IPS-15b (cell line): ENCODE data around the gene GGCT.
"Not testable (repeated sequence)": the region's sequence is repeated elsewhere in the genome, so short reads cannot be mapped to it uniquely, and the experiment has no call there.

Experiments used
- H3K27me3 ChIP-seq: one replicate; pipeline ENCODE4 v1.6.1; 2013; ENCODE audit warnings: low read length; ENCODE audit not compliant: control insufficient read depth, insufficient read depth
- H3K36me3 ChIP-seq: one replicate; pipeline ENCODE4 v1.6.1; 2013; ENCODE audit warnings: low read length; ENCODE audit not compliant: control insufficient read depth, insufficient read depth
- H3K4me1 ChIP-seq: one replicate; pipeline ENCODE4 v1.6.1; 2013; ENCODE audit warnings: mild to moderate bottlenecking, low read length; ENCODE audit not compliant: control insufficient read depth, insufficient read depth
- H3K4me3 ChIP-seq: one replicate; pipeline ENCODE4 v1.5.1; 2013; ENCODE audit warnings: low read depth, low read length
- H3K9ac ChIP-seq: one replicate; pipeline ENCODE4 v1.6.1; 2013; ENCODE audit warnings: low read depth, mild to moderate bottlenecking, low read length
- H3K9me3 ChIP-seq: one replicate; pipeline ENCODE4 v1.6.1; 2013; ENCODE audit warnings: mild to moderate bottlenecking, low read length; ENCODE audit not compliant: control insufficient read depth, insufficient read depth

Gene GGCT

GRCh38 chr7:30504301-30505173 lies at the start of gene GGCT:
TSS of gene GGCT (minus strand) at chr7:30504829. CDS start at chr7:30504709, 120 bp downstream.
- H3K36me3 ChIP-seq = peaks cover 3% of the 10 kb centered on the region
- no peaks in the 10 kb centered on the region for H3K27me3 ChIP-seq
- H3K4me3 ChIP-seq = peak within 1 kb of the TSS; percentile 79
- peak within 1 kb of the TSS; percentile 85 for H3K9ac ChIP-seq
- no peaks in the 10 kb centered on the region for H3K9me3 ChIP-seq
- peaks cover 5% of the 10 kb centered on the region for H3K4me1 ChIP-seq

- H3K36me3 ChIP-seq = no peaks in the 10 kb centered on the region
- H3K9me3 ChIP-seq = no peaks in the 10 kb centered on the region
- no peak overlapping the region for H3K4me3 ChIP-seq
Measured at GRCh38 chr7:30553546-30553945, 48.9 kb upstream of the GGCT start.

GRCh38 chr7:30553141-30553540 lies 48.5 kb upstream of the GGCT start:
- Histone ChIP-seq H3K9me3 (no peaks in the 10 kb centered on the region), H3K4me3 (no peak overlapping the region), H3K9ac (no peak overlapping the region), H3K36me3 (no peaks in the 10 kb centered on the region), H3K27me3 (no peaks in the 10 kb centered on the region), H3K4me1 (peaks cover 14% of the 10 kb centered on the region)

More at GRCh38 chr7:30553546-30553945, 48.9 kb upstream of the GGCT start:
- Histone ChIP-seq H3K4me1 (peaks cover 13% of the 10 kb centered on the region), H3K9ac (no peak overlapping the region), H3K27me3 (no peaks in the 10 kb centered on the region)

- Histone ChIP-seq H3K9ac (no peak overlapping the region), H3K27me3 (no peaks in the 10 kb centered on the region), H3K4me1 (peaks cover 14% of the 10 kb centered on the region), H3K4me3 (no peak overlapping the region), H3K36me3 (no peaks in the 10 kb centered on the region), H3K9me3 (no peaks in the 10 kb centered on the region)
Measured at GRCh38 chr7:30552330-30552729, 47.7 kb upstream of the GGCT start.

GRCh38 chr7:30549931-30550493 lies 45.4 kb upstream of the GGCT start:
- no peaks in the 10 kb centered on the region for H3K27me3 ChIP-seq
- no peak overlapping the region for H3K9ac ChIP-seq
- no peaks in the 10 kb centered on the region for H3K36me3 ChIP-seq
- no peaks in the 10 kb centered on the region for H3K9me3 ChIP-seq
- no peak overlapping the region for H3K4me3 ChIP-seq
- peaks cover 10% of the 10 kb centered on the region for H3K4me1 ChIP-seq

GRCh38 chr7:30548845-30549244 lies 44.2 kb upstream of the GGCT start:
- H3K9ac ChIP-seq = no peak overlapping the region
- H3K9me3 ChIP-seq = no peaks in the 10 kb centered on the region
- H3K4me1 ChIP-seq = peaks cover 10% of the 10 kb centered on the region
- no peaks in the 10 kb centered on the region for H3K27me3 ChIP-seq
- H3K36me3 ChIP-seq = no peaks in the 10 kb centered on the region
- H3K4me3 ChIP-seq = no peak overlapping the region

- Histone ChIP-seq H3K9ac (no peak overlapping the region), H3K4me3 (no peak overlapping the region), H3K9me3 (no peaks in the 10 kb centered on the region), H3K36me3 (no peaks in the 10 kb centered on the region), H3K4me1 (peaks cover 10% of the 10 kb centered on the region), H3K27me3 (no peaks in the 10 kb centered on the region)
Measured at GRCh38 chr7:30546596-30546995, 42.0 kb upstream of the GGCT start.

GRCh38 chr7:30545791-30546555 lies 41.3 kb upstream of the GGCT start:
- Histone ChIP-seq H3K9ac (no peak overlapping the region), H3K4me3 (no peak overlapping the region), H3K9me3 (no peaks in the 10 kb centered on the region), H3K36me3 (no peaks in the 10 kb centered on the region), H3K4me1 (peaks cover 10% of the 10 kb centered on the region), H3K27me3 (no peaks in the 10 kb centered on the region)

GRCh38 chr7:30543813-30544525 lies 39.3 kb upstream of the GGCT start:
- H3K27me3 ChIP-seq = no peaks in the 10 kb centered on the region
- H3K9me3 ChIP-seq = no peaks in the 10 kb centered on the region
- peaks cover 8% of the 10 kb centered on the region for H3K4me1 ChIP-seq
- H3K36me3 ChIP-seq = no peaks in the 10 kb centered on the region
- no peak overlapping the region for H3K9ac ChIP-seq
- no peak overlapping the region for H3K4me3 ChIP-seq

GRCh38 chr7:30543115-30543514 lies 38.5 kb upstream of the GGCT start:
- not testable (repeated sequence) for H3K9ac ChIP-seq, H3K9me3 ChIP-seq

GRCh38 chr7:30533886-30534285 lies 29.3 kb upstream of the GGCT start:
- Histone ChIP-seq H3K4me3 (no peak overlapping the region), H3K9me3 (no peaks in the 10 kb centered on the region), H3K36me3 (no peaks in the 10 kb centered on the region), H3K27me3 (no peaks in the 10 kb centered on the region), H3K4me1 (no peaks in the 10 kb centered on the region), H3K9ac (no peak overlapping the region)

More at GRCh38 chr7:30543115-30543514, 38.5 kb upstream of the GGCT start:
- not testable (repeated sequence) for H3K36me3 ChIP-seq, H3K27me3 ChIP-seq, H3K4me3 ChIP-seq, H3K4me1 ChIP-seq
